ENCODE measurements around the gene DBT.

DNA sequence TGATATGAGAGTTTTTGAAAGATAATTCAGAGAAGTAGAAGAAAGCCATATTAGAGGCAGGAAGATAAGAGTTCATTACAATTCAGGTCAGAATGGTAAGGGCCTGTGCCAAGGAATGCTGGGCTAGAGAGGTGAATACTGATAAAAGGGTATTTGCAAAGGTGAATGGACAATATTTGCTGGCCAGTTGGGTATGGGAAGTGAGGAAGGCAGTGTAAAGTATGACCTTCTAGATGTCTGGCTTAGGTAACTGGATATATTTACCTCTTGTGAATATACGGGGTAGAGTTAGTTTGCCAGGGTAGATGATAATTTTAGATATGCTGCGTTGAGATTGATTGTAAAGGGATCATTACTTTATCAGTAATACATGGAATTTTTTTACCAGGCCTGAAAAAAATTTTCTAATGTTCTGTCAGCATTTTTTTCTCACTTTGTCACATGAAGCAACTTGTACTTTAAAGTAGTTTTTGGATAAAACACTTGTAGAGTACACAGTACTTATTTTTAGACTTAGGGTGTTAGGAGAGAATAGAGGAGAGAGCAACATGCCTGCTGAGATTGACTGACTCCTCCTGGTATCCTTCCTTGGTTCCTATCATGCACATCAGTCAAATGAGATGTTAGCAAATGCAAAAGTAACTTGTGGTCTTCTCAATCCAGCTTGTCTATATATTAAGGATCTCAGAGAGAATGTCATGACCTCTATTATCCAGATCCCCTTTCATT is 30.5 kb upstream of the DBT start:
- TF ChIP-seq EZH2 (IDR thresholded peaks at IDR 0.05) = no peak
- TF ChIP-seq POLR2AphosphoS5 (IDR thresholded peaks at IDR 0.05; ENCODE audit: borderline replicate concordance, low read depth, low read length) = no peak
- no peak for TF ChIP-seq FOXP2 (optimal IDR thresholded peaks at IDR 0.05; ENCODE audit: control extremely low read depth, extremely low read length, insufficient read depth)
